ENCODE results near the gene TMUB2.

The TMUB2 gene

GRCh38 chr17:44191369-44191768, 4.6 kb downstream of the TMUB2 start:
- TF ChIP-seq, protein P1, sequence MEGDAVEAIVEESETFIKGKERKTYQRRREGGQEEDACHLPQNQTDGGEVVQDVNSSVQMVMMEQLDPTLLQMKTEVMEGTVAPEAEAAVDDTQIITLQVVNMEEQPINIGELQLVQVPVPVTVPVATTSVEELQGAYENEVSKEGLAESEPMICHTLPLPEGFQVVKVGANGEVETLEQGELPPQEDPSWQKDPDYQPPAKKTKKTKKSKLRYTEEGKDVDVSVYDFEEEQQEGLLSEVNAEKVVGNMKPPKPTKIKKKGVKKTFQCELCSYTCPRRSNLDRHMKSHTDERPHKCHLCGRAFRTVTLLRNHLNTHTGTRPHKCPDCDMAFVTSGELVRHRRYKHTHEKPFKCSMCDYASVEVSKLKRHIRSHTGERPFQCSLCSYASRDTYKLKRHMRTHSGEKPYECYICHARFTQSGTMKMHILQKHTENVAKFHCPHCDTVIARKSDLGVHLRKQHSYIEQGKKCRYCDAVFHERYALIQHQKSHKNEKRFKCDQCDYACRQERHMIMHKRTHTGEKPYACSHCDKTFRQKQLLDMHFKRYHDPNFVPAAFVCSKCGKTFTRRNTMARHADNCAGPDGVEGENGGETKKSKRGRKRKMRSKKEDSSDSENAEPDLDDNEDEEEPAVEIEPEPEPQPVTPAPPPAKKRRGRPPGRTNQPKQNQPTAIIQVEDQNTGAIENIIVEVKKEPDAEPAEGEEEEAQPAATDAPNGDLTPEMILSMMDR (IDR thresholded peaks at IDR 0.05; ENCODE audit: insufficient read depth, low read length, poor library complexity, severe bottlenecking) = no peak
- no peak for DNase-seq (ENCODE audit: extremely low read depth, insufficient read length)
- no peaks in the 10 kb centered on the region for H3K27me3 ChIP-seq (replicated peaks; ENCODE audit: control insufficient read depth, insufficient read depth, low read length)
- H3K4me3 ChIP-seq (replicated peaks; ENCODE audit: low read depth, low read length) = no peak overlapping the region
- H3K36me3 ChIP-seq (ENCODE audit: control insufficient read depth, insufficient read depth, low read length) = peaks cover 37% of the 10 kb centered on the region

GRCh38 chr17:44191941-44192496, 5.2 kb downstream of the TMUB2 start:
- no peak overlapping the region for H3K4me3 ChIP-seq (replicated peaks; ENCODE audit: low read depth, low read length)
- no peaks in the 10 kb centered on the region for H3K27me3 ChIP-seq (replicated peaks; ENCODE audit: control insufficient read depth, insufficient read depth, low read length)
- peaks cover 39% of the 10 kb centered on the region for H3K36me3 ChIP-seq (ENCODE audit: control insufficient read depth, insufficient read depth, low read length)
- no peak for DNase-seq (ENCODE audit: extremely low read depth, insufficient read length)
- TF ChIP-seq, protein P1 (IDR thresholded peaks at IDR 0.05; ENCODE audit: insufficient read depth, low read length, poor library complexity, severe bottlenecking) = no peak

GRCh38 chr17:44192750-44193149, 6.0 kb downstream of the TMUB2 start:
- no peaks in the 10 kb centered on the region for H3K27me3 ChIP-seq (replicated peaks; ENCODE audit: control insufficient read depth, insufficient read depth, low read length)
- TF ChIP-seq, protein P1 (IDR thresholded peaks at IDR 0.05; ENCODE audit: insufficient read depth, low read length, poor library complexity, severe bottlenecking) = no peak
- peaks cover 42% of the 10 kb centered on the region for H3K36me3 ChIP-seq (ENCODE audit: control insufficient read depth, insufficient read depth, low read length)
- no peak for DNase-seq (ENCODE audit: extremely low read depth, insufficient read length)
- H3K4me3 ChIP-seq (replicated peaks; ENCODE audit: low read depth, low read length) = no peak overlapping the region

DNA sequence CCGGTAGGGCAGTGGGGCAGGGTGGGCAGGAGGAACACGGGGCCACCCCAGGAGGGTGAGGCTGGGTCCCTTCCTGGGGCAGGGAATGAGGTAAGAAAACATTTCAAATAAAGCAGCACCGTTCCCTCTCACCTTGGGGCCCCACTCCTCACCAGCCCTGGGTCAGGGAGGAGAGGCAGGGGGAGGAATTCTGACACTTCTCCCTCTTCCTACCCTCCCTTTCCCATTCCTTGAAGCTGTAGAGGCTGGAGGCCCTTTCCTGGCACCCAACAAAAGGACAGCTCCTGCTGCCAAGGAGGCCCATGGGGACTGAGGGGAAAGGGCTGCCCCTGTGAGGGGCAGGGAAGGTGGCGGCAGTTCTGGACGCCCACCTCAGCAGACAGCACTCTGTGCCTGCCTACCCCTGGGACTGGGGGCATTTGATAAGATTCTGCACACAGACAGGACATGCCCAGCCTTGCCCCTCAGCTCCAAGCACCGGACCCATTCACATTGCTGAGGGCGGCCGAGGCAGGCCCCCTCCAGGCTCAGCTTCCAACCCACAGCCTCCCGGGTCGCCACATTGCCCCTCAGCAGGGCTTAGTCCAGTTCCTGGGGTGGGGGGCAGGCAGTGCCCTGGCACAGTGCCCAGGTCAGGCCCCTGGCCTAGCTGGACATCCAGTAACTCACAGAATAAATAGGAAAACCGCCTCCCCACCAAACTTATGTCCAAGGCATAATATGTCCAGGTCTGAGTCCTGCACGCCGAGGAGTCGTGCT, 6.7 kb downstream of the TMUB2 start:
- Histone ChIP-seq H3K36me3 (ENCODE audit: control insufficient read depth, insufficient read depth, low read length) (peaks cover 44% of the 10 kb centered on the region), H3K4me3 (replicated peaks; ENCODE audit: low read depth, low read length) (no peak overlapping the region), H3K27me3 (replicated peaks; ENCODE audit: control insufficient read depth, insufficient read depth, low read length) (no peaks in the 10 kb centered on the region)
- DNase-seq (ENCODE audit: extremely low read depth, insufficient read length) = no peak
- TF ChIP-seq, protein P1 (IDR thresholded peaks at IDR 0.05; ENCODE audit: insufficient read depth, low read length, poor library complexity, severe bottlenecking) = no peak

DNA sequence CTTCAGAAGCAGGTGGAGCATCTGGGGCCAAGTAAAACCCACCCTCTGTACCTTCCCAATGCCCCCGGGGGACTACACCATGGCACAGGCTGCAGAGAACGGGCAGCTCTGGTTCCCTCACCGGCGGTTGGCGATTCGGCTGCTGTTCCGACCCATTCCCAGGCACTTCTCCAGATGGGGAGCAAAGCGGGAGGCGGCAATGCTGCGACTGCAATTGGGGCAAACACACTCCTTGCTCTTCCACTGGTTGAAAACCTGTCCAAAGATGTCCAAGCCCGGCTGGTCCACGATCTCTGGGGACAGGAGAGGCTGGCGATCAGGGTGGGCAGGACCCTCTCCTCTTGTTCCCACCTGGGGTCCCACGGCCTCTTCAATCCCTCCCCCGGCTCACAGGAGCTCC, 10.3 kb downstream of the TMUB2 start:
- DNase-seq (ENCODE audit: extremely low read depth, insufficient read length) = no peak
- TF ChIP-seq, protein P1 (IDR thresholded peaks at IDR 0.05; ENCODE audit: insufficient read depth, low read length, poor library complexity, severe bottlenecking) = no peak
- Histone ChIP-seq H3K36me3 (ENCODE audit: control insufficient read depth, insufficient read depth, low read length) (peaks cover 31% of the 10 kb centered on the region), H3K27me3 (replicated peaks; ENCODE audit: control insufficient read depth, insufficient read depth, low read length) (no peaks in the 10 kb centered on the region), H3K4me3 (replicated peaks; ENCODE audit: low read depth, low read length) (no peak overlapping the region)

Data from GM06990 (cell line).